Chondrocyte (in vitro differentiated cells): ENCODE measurements around the gene TIMM50. TPM values are rescaled to one million over a fixed set of nuclear protein-coding genes. Genes with fewer than 3 reads are reported as not detected.

Source experiments
- DNase-seq: peaks from one replicate; pipeline ENCODE4 v3.0.0; 2021; ENCODE audit warnings: mixed read lengths, low spot score
- H3K27ac Mint-ChIP-seq: one replicate; pipeline ENCODE4 v1.8.0; 2021; ENCODE audit warnings: mild to moderate bottlenecking, moderate library complexity, mixed read lengths; ENCODE audit not compliant: unreplicated experiment
- H3K27me3 Mint-ChIP-seq: 2 replicates; pipeline ENCODE4 v1.8.0; 2021; ENCODE audit warnings: low read depth, mixed read lengths
- H3K36me3 Mint-ChIP-seq: 2 replicates; pipeline ENCODE4 v1.8.0; 2021; ENCODE audit warnings: low read depth, mixed read lengths
- H3K4me1 Mint-ChIP-seq: 2 replicates; pipeline ENCODE4 v1.8.0; 2021; ENCODE audit warnings: low read depth, mild to moderate bottlenecking, mixed read lengths
- H3K4me3 Mint-ChIP-seq: one replicate; pipeline ENCODE4 v1.8.0; 2021; ENCODE audit warnings: mild to moderate bottlenecking, moderate library complexity, mixed read lengths; ENCODE audit not compliant: unreplicated experiment
- H3K9me3 Mint-ChIP-seq: 2 replicates; pipeline ENCODE4 v1.8.0; 2021; ENCODE audit warnings: low read depth, mixed read lengths
- total RNA-seq: library from RNA; stranded (reverse); gene quantifications from 3 replicates; pipeline ENCODE4 v1.2.1, GENCODE V29; 2021
- TF ChIP-seq, protein P1 (sequence below): fragments of 200-600 bp; sonication (generic); IDR thresholded peaks from 2 replicates; pipeline ENCODE4 v1.5.0; 2021; ENCODE audit warnings: antibody characterized with exemption, mild to moderate bottlenecking, moderate library complexity

The TIMM50 gene
- total RNA-seq, 1 donor from 2014 or later: 49.9 TPM

GRCh38 chr19:39497701-39497995, 17.0 kb downstream of the TIMM50 start:
- DNase-seq: no peak
- Mint-ChIP-seq H3K4me1 (peaks cover 15% of the 10 kb centered on the region), H3K27ac (no peak overlapping the region), H3K36me3 (peaks cover 1% of the 10 kb centered on the region), H3K4me3 (no peak overlapping the region), H3K9me3 (no peaks in the 10 kb centered on the region), H3K27me3 (peaks cover 32% of the 10 kb centered on the region)
- TF ChIP-seq, protein P1, sequence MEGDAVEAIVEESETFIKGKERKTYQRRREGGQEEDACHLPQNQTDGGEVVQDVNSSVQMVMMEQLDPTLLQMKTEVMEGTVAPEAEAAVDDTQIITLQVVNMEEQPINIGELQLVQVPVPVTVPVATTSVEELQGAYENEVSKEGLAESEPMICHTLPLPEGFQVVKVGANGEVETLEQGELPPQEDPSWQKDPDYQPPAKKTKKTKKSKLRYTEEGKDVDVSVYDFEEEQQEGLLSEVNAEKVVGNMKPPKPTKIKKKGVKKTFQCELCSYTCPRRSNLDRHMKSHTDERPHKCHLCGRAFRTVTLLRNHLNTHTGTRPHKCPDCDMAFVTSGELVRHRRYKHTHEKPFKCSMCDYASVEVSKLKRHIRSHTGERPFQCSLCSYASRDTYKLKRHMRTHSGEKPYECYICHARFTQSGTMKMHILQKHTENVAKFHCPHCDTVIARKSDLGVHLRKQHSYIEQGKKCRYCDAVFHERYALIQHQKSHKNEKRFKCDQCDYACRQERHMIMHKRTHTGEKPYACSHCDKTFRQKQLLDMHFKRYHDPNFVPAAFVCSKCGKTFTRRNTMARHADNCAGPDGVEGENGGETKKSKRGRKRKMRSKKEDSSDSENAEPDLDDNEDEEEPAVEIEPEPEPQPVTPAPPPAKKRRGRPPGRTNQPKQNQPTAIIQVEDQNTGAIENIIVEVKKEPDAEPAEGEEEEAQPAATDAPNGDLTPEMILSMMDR: no peak

DNA sequence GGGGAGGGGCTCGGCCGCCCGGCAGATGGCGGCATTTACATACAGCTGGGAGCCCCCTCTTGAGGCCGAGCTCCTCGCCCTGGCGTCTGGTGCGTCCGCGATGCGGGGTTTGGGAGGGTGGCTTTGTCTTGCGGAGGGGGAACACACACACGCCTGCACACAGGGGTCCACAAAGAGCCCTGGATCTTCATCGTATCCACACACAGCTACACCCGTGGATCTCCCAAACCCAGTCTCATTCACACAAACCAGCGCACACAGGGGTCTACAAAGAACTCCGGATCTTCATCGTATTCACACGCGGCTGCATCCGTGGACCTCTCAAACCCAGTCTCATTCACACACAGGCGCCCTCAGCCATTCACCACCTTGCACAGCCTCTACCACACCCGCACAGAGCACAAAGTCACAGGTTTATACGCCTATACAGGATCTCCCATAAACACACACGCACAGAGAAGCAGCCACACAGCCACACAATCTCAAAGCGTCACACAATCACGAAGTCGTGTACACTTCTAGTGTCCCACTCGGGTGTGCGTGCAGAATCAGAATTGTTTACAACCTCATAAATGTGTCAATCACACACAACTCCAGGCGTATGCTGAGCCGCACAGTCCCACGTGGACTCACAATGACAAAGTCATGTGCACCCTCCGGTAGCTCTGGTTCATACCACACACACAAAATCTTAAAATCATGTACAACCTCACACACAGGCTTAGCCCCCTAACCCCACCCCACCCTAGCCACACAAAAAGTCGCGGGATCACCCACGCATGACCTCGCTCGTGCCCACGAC, 17.6 kb downstream of the TIMM50 start:
- no peak for DNase-seq
- TF ChIP-seq, protein P1: peak; percentile 75
- peak overlapping the region; percentile 64 for H3K4me3 Mint-ChIP-seq
- peaks cover 33% of the 10 kb centered on the region for H3K27me3 Mint-ChIP-seq
- H3K4me1 Mint-ChIP-seq: peaks cover 17% of the 10 kb centered on the region
- no peak overlapping the region for H3K27ac Mint-ChIP-seq
- no peaks in the 10 kb centered on the region for H3K9me3 Mint-ChIP-seq
- H3K36me3 Mint-ChIP-seq: no peaks in the 10 kb centered on the region

DNA sequence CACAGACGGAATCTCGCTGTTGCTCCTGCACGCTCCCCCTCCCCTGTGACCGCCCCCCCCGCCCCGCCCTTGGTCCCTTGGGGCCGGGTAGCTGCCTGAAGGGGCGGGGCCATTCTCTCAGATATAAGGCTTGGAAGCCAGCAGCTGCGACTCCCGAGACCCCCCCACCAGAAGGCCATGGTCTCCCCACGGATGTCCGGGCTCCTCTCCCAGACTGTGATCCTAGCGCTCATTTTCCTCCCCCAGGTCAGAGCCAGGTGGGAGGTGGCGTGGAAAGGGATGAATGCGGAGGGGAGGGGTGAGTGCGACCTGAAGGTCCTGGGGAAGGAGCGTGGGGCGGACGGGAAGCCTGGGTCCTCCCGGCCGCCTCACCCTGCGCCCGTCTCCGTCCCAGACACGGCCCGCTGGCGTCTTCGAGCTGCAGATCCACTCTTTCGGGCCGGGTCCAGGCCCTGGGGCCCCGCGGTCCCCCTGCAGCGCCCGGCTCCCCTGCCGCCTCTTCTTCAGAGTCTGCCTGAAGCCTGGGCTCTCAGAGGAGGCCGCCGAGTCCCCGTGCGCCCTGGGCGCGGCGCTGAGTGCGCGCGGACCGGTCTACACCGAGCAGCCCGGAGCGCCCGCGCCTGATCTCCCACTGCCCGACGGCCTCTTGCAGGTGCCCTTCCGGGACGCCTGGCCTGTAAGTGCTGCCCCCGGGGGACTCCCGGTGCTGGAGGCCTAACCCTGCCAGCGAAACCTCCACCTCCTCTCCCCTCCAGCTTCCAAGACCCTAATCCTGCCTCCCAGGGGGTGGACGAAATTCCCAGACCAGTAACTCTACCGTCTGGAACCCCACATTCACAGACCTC, 18.4 kb downstream of the TIMM50 start, which contains the start of gene DLL3:
TSS of gene DLL3 (plus strand) at position 150 of the 845 bp plus-strand sequence. CDS start at position 178, 28 bp downstream.
- H3K4me1 Mint-ChIP-seq: peaks cover 20% of the 10 kb centered on the region
- H3K36me3 Mint-ChIP-seq: no peaks in the 10 kb centered on the region
- DNase-seq: no peak
- no peaks in the 10 kb centered on the region for H3K9me3 Mint-ChIP-seq
- TF ChIP-seq, protein P1: no peak
- peaks cover 38% of the 10 kb centered on the region for H3K27me3 Mint-ChIP-seq
- no peak within 1 kb of the TSS for H3K27ac Mint-ChIP-seq
- H3K4me3 Mint-ChIP-seq: peak within 1 kb of the TSS; percentile 64

DNA sequence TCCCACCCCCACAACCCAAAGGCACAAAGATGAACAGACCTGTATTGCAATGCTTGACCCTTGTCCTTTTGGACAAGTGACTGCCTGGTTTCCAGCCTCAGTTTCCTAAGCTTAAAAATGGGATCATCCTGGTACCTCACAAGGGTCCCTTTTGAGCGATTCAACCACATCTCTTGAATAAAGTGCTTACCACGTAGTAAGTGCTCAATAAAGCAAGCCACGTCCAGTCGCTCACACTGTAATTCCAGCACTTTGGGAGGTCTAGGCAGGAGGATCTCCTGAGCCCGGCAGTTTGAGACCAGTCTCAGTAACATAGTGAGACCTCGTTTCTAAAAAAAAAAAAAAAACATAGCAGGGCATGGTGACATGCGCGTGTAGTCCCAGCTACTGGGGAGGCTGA, 19.3 kb downstream of the TIMM50 start:
- Mint-ChIP-seq H3K36me3 (no peaks in the 10 kb centered on the region), H3K9me3 (no peaks in the 10 kb centered on the region), H3K4me1 (peaks cover 20% of the 10 kb centered on the region), H3K27me3 (peaks cover 45% of the 10 kb centered on the region), H3K27ac (no peak overlapping the region), H3K4me3 (no peak overlapping the region)
- TF ChIP-seq, protein P1: no peak
- no peak for DNase-seq

DNA sequence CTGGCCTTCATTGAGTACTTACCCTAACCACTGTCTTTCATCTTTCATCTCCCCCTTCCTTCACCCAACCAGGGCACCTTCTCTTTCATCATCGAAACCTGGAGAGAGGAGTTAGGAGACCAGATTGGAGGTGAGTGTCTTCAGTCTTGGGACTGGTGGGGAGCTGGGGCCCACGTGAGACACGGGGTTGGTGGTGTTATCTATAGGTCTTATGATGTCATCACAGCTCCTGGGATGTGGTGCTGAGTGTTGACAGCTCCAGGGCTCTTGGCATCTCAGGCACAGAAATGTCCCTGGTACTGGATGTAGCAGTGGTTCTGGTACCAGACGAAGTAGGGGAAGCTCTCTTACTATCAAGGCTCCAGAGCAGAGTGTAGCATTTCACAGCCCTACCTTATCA, 19.9 kb downstream of the TIMM50 start:
- Mint-ChIP-seq H3K4me3 (no peak overlapping the region), H3K9me3 (no peaks in the 10 kb centered on the region), H3K27ac (no peak overlapping the region), H3K27me3 (peaks cover 45% of the 10 kb centered on the region), H3K36me3 (no peaks in the 10 kb centered on the region), H3K4me1 (peaks cover 20% of the 10 kb centered on the region)
- no peak for DNase-seq
- TF ChIP-seq, protein P1: no peak
